Peyer's patch (tissue), 4 donors: ENCODE measurements around the gene TNN. TPM values are rescaled to one million over a fixed set of nuclear protein-coding genes. Genes with fewer than 3 reads are reported as not detected.

ENCODE experiments used
- DNase-seq, 3 donors: peaks; one replicate each; pipeline ENCODE4 v3.0.0-alpha.2; 2017 to 2019
- H3K27ac ChIP-seq, 4 donors: fragments of 200-600 bp; sonication (generic); one replicate each; pipeline ENCODE4 v1.5.1; 2016 to 2019
- H3K27me3 ChIP-seq, 2 donors: fragments of 200-600 bp; sonication (generic); one replicate each; pipeline ENCODE4 v1.5.1; 2019
- H3K36me3 ChIP-seq, 3 donors: fragments of 200-600 bp; sonication (generic); one replicate each; pipeline ENCODE4 v1.5.1; 2016 to 2019
- H3K4me1 ChIP-seq, 4 donors: fragments of 200-600 bp; sonication (generic); one replicate each; pipeline ENCODE4 v1.5.1; 2016 to 2019
- H3K4me3 ChIP-seq, 4 donors: fragments of 200-600 bp; sonication (generic); 1 replicate in 3 of 4; 2 replicates in 1 of 4; pipeline ENCODE4 v1.5.1; 2016 to 2019; ENCODE audit warnings: mild to moderate bottlenecking in 1 of 4
- H3K9me3 ChIP-seq, 4 donors: fragments of 200-600 bp; sonication (generic); one replicate each; pipeline ENCODE4 v1.5.1; 2016 to 2019; ENCODE audit warnings: mild to moderate bottlenecking in 1 of 4
- POLR2A ChIP-seq, 2 donors: fragments of 450-650 bp; IDR thresholded peaks; one replicate each; pipeline ENCODE4 v1.5.1; 2017; ENCODE audit warnings: antibody characterized with exemption in 2 of 2, mild to moderate bottlenecking in 2 of 2, moderate library complexity in 2 of 2
- total RNA-seq, 4 donors: library from RNA; depleted of rRNA; stranded (reverse); fragments of >200 nt; gene quantifications; one replicate each; pipeline ENCODE4 v1.1.0, GENCODE V29; 2016
- TF ChIP-seq, protein P1 (sequence below), 6 experiments: fragments of 450-650 bp in 4 of 6; fragments of 200-600 bp in 2 of 6; sonication (generic) in 1 of 6; IDR thresholded peaks; one replicate each; pipeline ENCODE4 v1.5.1; 2017 to 2019; ENCODE audit warnings: antibody characterized with exemption in 6 of 6, mild to moderate bottlenecking in 3 of 6, moderate library complexity in 1 of 6

The TNN gene
- total RNA-seq, 4 donors from 2014 or later, result 0.35 to 0.83 TPM; not detected in 2

- H3K27me3 ChIP-seq, result no peaks in the 10 kb centered on the region
- H3K4me1 ChIP-seq, result peaks cover 0 to 9% (median 3%) of the 10 kb centered on the region in 4 donors
- H3K9me3 ChIP-seq, result no peaks in the 10 kb centered on the region
- no peak overlapping the region for H3K4me3 ChIP-seq
- TF ChIP-seq, protein P1, sequence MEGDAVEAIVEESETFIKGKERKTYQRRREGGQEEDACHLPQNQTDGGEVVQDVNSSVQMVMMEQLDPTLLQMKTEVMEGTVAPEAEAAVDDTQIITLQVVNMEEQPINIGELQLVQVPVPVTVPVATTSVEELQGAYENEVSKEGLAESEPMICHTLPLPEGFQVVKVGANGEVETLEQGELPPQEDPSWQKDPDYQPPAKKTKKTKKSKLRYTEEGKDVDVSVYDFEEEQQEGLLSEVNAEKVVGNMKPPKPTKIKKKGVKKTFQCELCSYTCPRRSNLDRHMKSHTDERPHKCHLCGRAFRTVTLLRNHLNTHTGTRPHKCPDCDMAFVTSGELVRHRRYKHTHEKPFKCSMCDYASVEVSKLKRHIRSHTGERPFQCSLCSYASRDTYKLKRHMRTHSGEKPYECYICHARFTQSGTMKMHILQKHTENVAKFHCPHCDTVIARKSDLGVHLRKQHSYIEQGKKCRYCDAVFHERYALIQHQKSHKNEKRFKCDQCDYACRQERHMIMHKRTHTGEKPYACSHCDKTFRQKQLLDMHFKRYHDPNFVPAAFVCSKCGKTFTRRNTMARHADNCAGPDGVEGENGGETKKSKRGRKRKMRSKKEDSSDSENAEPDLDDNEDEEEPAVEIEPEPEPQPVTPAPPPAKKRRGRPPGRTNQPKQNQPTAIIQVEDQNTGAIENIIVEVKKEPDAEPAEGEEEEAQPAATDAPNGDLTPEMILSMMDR (IDR thresholded peaks at IDR 0.05), result no peak
- no peak for TF ChIP-seq POLR2A (IDR thresholded peaks at IDR 0.05)
- DNase-seq, result no peak
- peaks cover 0 to 25% (median 0%) of the 10 kb centered on the region in 3 donors for H3K36me3 ChIP-seq
- no peak overlapping the region for H3K27ac ChIP-seq
Observed at GRCh38 chr1:175169286-175170018, 101.8 kb downstream of the TNN start.

DNA sequence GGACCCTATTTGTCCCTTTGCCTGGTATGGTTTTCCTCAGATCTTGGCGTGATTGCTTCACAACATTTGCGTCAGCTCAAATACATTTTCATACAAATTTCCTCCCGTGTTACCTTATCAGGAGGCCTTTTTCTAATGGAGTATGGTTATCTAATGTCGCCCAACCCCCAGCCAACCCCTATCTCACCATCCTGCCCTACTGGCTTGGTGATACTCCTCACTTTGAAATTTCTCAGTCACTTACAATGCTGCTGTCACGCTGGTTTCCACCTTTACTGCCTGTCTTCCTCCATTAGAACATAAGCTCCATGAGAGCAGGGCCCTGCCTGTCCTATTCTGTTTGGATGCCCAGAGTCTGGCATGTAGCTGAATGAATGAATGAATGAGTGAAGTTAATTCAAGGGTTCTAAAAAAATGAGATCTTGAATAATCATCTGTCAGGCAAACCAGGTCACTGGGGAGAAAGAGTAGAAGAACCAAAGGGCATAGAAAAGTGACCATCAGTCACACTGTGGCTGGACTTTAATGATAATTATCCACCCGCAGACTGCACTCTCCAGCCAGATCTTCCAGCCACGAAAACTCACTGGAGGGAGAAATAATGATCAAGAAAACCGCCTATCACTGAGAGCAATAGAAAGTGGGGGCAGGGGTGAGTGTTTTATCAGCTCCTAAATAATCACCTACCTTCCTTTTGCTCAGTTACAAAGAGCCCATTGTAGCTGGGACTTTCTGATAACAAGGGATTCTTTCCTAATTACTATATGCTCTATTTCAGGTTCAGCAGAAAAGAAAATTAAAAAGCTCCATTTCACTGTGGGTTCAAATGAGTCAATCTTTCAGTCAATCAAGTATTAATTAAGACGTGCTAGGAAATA lies 103.6 kb downstream of the TNN start:
- TF ChIP-seq, protein P1 (IDR thresholded peaks at IDR 0.05), result no peak
- no peak for TF ChIP-seq POLR2A (IDR thresholded peaks at IDR 0.05)
- no peak for DNase-seq
- Histone ChIP-seq H3K27ac (no peak overlapping the region), H3K4me3 (no peak overlapping the region), H3K27me3 (no peaks in the 10 kb centered on the region), H3K36me3 (peaks cover 0 to 12% (median 0%) of the 10 kb centered on the region in 3 donors), H3K9me3 (no peaks in the 10 kb centered on the region), H3K4me1 (peaks cover 0 to 9% (median 3%) of the 10 kb centered on the region in 4 donors)

DNA sequence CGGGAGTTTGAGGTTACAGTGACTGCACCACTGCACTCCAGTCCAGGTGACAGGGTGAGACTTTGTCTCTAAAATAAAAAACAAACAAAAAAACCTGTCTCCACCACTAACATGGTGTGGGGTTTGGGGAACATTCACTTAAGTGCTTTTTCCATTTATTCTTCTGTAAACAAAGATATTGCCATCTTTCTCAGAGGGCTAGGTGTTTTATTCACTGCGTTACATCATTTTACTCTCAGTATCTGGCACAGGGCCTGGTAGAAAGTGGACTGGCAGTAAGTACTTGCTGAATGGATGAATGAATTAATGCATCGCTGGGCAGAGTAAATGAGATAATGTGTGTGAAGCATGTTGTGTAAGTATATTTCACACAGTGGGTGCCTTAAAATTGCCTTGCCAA lies 104.9 kb downstream of the TNN start:
- H3K4me1 ChIP-seq, result peaks cover 0 to 9% (median 3%) of the 10 kb centered on the region in 4 donors
- no peak for DNase-seq
- no peak for TF ChIP-seq POLR2A (IDR thresholded peaks at IDR 0.05)
- TF ChIP-seq, protein P1 (IDR thresholded peaks at IDR 0.05), result no peak
- H3K9me3 ChIP-seq, result no peaks in the 10 kb centered on the region
- no peak overlapping the region for H3K4me3 ChIP-seq
- peaks cover 0 to 15% (median 0%) of the 10 kb centered on the region in 3 donors for H3K36me3 ChIP-seq
- no peaks in the 10 kb centered on the region for H3K27me3 ChIP-seq
- H3K27ac ChIP-seq, result no peak overlapping the region

- H3K36me3 ChIP-seq, result peaks cover 0 to 23% (median 0%) of the 10 kb centered on the region in 3 donors
- TF ChIP-seq, protein P1 (IDR thresholded peaks at IDR 0.05), result no peak
- no peak for TF ChIP-seq POLR2A (IDR thresholded peaks at IDR 0.05)
- peaks cover 0 to 9% (median 3%) of the 10 kb centered on the region in 4 donors for H3K4me1 ChIP-seq
- no peak for DNase-seq
- H3K4me3 ChIP-seq, result no peak overlapping the region
- H3K9me3 ChIP-seq, result no peaks in the 10 kb centered on the region
- no peaks in the 10 kb centered on the region for H3K27me3 ChIP-seq
- H3K27ac ChIP-seq, result no peak overlapping the region
Observed at GRCh38 chr1:175173531-175173930, 105.9 kb downstream of the TNN start.

GRCh38 chr1:175174309-175175102 lies 106.9 kb downstream of the TNN start:
- H3K4me3 ChIP-seq, result no peak overlapping the region
- H3K27me3 ChIP-seq, result no peaks in the 10 kb centered on the region
- H3K4me1 ChIP-seq, result peaks cover 0 to 9% (median 3%) of the 10 kb centered on the region in 4 donors
- no peak for DNase-seq
- TF ChIP-seq, protein P1 (IDR thresholded peaks at IDR 0.05), result no peak
- no peak for TF ChIP-seq POLR2A (IDR thresholded peaks at IDR 0.05)
- H3K36me3 ChIP-seq, result peaks cover 0 to 23% (median 0%) of the 10 kb centered on the region in 3 donors
- H3K9me3 ChIP-seq, result no peaks in the 10 kb centered on the region
- no peak overlapping the region for H3K27ac ChIP-seq
